A549 (cell line): Measurements from ENCODE around the gene TMEM74B. TPM values are rescaled to one million over a fixed set of nuclear protein-coding genes. Genes with fewer than 3 reads are reported as not detected.
A peak's percentile ranks its signal among the peaks of the same experiment; 100 is the strongest.

Source experiments
- ATAC-seq, 2 experiments: fragments of 200-7000 bp in 1 of 2; fragments of >200 bp in 1 of 2; cut with Nextera tagmentation in 1 of 2; cut with Tn5 transposase in 1 of 2; 3 replicates each; pipeline versions ENCODE4 v1.8.0 to v1.9.1; 2018 to 2020; ENCODE audit warnings: mild to moderate bottlenecking in 1 of 2, moderate library complexity in 1 of 2
- CTCF ChIA-PET: fragments of 300-600 bp; sonication (Branson Sonifier 250); formaldehyde crosslinking; extraction: SDS; loops from one replicate; lab custom pipeline; 2021; ENCODE audit warnings: antibody characterized with exemption, inconsistent platforms; lab: Yijun Ruan, JAX
- POLR2A ChIA-PET: fragments of 350-600 bp; formaldehyde crosslinking; extraction: SDS; loops from one replicate; lab custom pipeline; 2021; ENCODE audit warnings: antibody characterized with exemption, inconsistent platforms; lab: Yijun Ruan, JAX
- DNase-seq, 2 experiments: peaks; one replicate each; pipeline versions ENCODE4 v3.0.0 to v3.0.0-alpha.2; 2011 to 2016; ENCODE audit warnings: low read depth in 1 of 2, low spot score in 1 of 2
- FAIRE-seq: peaks from 2 replicates; lab custom pipeline; 2011; peaks lifted over from hg19 to GRCh38; lab: Jason Lieb, UNC
- H3K27ac ChIP-seq, 2 experiments: fragments of >200 bp; sonication (Bioruptor Twin); formaldehyde crosslinking; 3 replicates each; pipeline ENCODE4 v1.5.1; 2016 to 2017
- H3K4me1 ChIP-seq: fragments of >200 bp; sonication (Bioruptor Twin); formaldehyde crosslinking; 3 replicates; pipeline ENCODE4 v1.6.1; 2016
- H3K4me2 ChIP-seq: fragments of >200 bp; sonication (Bioruptor Twin); formaldehyde crosslinking; 3 replicates; pipeline ENCODE4 v1.6.1; 2016
- H3K4me3 ChIP-seq: fragments of >200 bp; sonication (Bioruptor Twin); formaldehyde crosslinking; 3 replicates; pipeline ENCODE4 v1.5.1; 2016
- H3K9me3 ChIP-seq: fragments of >200 bp; sonication (Bioruptor Twin); formaldehyde crosslinking; 3 replicates; pipeline ENCODE4 v1.6.1; 2016
- CHD2 ChIP-seq: fragments of 150-350 bp; IDR thresholded peaks from 2 replicates; pipeline ENCODE4 v1.6.1; 2014; ENCODE audit warnings: low read length; ENCODE audit not compliant: partially characterized antibody
- CHD4 ChIP-seq: fragments of 200-600 bp; sonication (generic); IDR thresholded peaks from 2 replicates; pipeline ENCODE4 v1.6.1; 2016; ENCODE audit warnings: antibody characterized with exemption, mild to moderate bottlenecking, borderline replicate concordance
- EHMT2 ChIP-seq: fragments of 200-600 bp; sonication (generic); IDR thresholded peaks from 2 replicates; pipeline ENCODE4 v1.6.1; 2016; ENCODE audit warnings: antibody characterized with exemption, low read depth, mild to moderate bottlenecking, moderate library complexity
- FOSB ChIP-seq: fragments of 250-450 bp; sonication (Bioruptor Pico); IDR thresholded peaks from 2 replicates; pipeline ENCODE4 v1.5.0; 2020; ENCODE audit warnings: mild to moderate bottlenecking, moderate library complexity
- GATA3 ChIP-seq: IDR thresholded peaks from 2 replicates; pipeline ENCODE4 v1.6.1; 2012; ENCODE audit warnings: borderline replicate concordance
- HDAC2 ChIP-seq: fragments of 200-600 bp; sonication (generic); IDR thresholded peaks from 2 replicates; pipeline ENCODE4 v1.6.1; 2016
- HES2 ChIP-seq: fragments of >200 bp; sonication (Bioruptor Twin); formaldehyde crosslinking; IDR thresholded peaks from 2 replicates; pipeline ENCODE4 v1.6.1; 2016
- KDM1A ChIP-seq: fragments of 200-600 bp; sonication (generic); IDR thresholded peaks from 2 replicates; pipeline ENCODE4 v1.6.1; 2016; ENCODE audit warnings: low read depth, mild to moderate bottlenecking
- PHF8 ChIP-seq: fragments of 200-600 bp; sonication (generic); IDR thresholded peaks from 2 replicates; pipeline ENCODE4 v1.6.1; 2016; ENCODE audit warnings: low read depth, mild to moderate bottlenecking, antibody characterized with exemption, moderate library complexity, borderline replicate concordance
- RARB ChIP-seq: fragments of 250-450 bp; sonication (Bioruptor Pico); IDR thresholded peaks from 2 replicates; pipeline ENCODE4 v1.8.0; 2021; ENCODE audit warnings: mild to moderate bottlenecking, moderate library complexity
- TP53 ChIP-seq: fragments of 250-450 bp; sonication (Bioruptor Pico); IDR thresholded peaks from 2 replicates; pipeline ENCODE4 v1.5.0; 2021; ENCODE audit warnings: mild to moderate bottlenecking, moderate library complexity
- ZSCAN20 ChIP-seq: fragments of 250-450 bp; sonication (Bioruptor Pico); IDR thresholded peaks from 2 replicates; pipeline ENCODE4 v1.8.0; 2022; ENCODE audit warnings: mild to moderate bottlenecking, moderate library complexity
- WGBS: methylation state at CpG from one replicate; pipeline ENCODE4 v1.1.6; 2017; ENCODE audit errors: missing lambda C conversion rate; 5-methylcytosine and 5-hydroxymethylcytosine counted together
- polyA plus RNA-seq, 4 experiments: library from polyadenylated mRNA; depleted of rRNA in 3 of 4; stranded (reverse); fragments of >200 nt; fragmentation: RNase III in 1 of 4; extraction: RNeasy Plus Mini Kit Qiagen cat#74134 plus additional on column Dnase treatment in 1 of 4; gene quantifications; 2 replicates in 3 of 4; 3 replicates in 1 of 4; pipeline ENCODE4 v1.2.3, GENCODE V29; 2011 to 2017
- TF ChIP-seq, protein P1 (sequence below): IDR thresholded peaks from 2 replicates; pipeline ENCODE4 v1.6.1; 2012
- TF ChIP-seq, protein P2 (sequence below): fragments of 200-600 bp; sonication (generic); IDR thresholded peaks from 2 replicates; pipeline ENCODE4 v1.6.1; 2016; ENCODE audit warnings: antibody characterized with exemption, mild to moderate bottlenecking, moderate library complexity
- TF ChIP-seq, protein P3 (sequence below): fragments of 150-350 bp; IDR thresholded peaks from 2 replicates; pipeline ENCODE4 v1.6.1; 2014; ENCODE audit warnings: low read depth, mild to moderate bottlenecking, low read length
- TF ChIP-seq, protein P4 (sequence below): fragments of 250-450 bp; sonication (Bioruptor Pico); IDR thresholded peaks from 2 replicates; pipeline ENCODE4 v1.5.0; 2021; ENCODE audit warnings: mild to moderate bottlenecking, moderate library complexity, borderline replicate concordance

Gene TMEM74B
- polyA plus RNA-seq, 2 of the 4 experiments (the other 2 are of a cell fraction): 2.9 to 3.4 TPM

DNA sequence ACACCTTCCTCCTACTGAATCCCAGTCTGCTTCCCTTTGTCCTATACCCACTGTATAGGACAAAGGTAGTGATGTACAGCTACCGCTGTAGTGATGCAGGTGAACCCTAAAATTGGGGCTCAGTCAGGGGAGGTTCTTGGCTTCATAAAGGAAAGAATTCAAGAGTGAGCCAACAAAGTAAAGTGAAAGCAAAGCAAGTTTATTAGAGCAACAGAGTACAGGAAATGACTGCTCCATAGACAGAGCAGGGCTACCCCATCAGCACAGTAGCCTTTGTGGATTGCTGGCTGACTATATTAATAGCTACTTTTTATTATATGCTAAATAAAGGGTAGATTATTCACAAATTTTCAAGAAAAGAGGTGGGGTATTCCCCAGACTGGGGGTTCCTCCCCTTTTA, 15.2 kb upstream of the TMEM74B start:
- TF ChIP-seq CHD2 (no peak), ZSCAN20 (CRISPR knock-in tag) (no peak), TP53 (no peak), EHMT2 (no peak), RARB (CRISPR knock-in tag) (no peak), FOSB (no peak), CHD4 (no peak), HDAC2 (no peak), KDM1A (no peak), HES2 (no peak), GATA3 (no peak)
- TF ChIP-seq, protein P1, sequence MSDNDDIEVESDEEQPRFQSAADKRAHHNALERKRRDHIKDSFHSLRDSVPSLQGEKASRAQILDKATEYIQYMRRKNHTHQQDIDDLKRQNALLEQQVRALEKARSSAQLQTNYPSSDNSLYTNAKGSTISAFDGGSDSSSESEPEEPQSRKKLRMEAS: no peak
- TF ChIP-seq, protein P2, sequence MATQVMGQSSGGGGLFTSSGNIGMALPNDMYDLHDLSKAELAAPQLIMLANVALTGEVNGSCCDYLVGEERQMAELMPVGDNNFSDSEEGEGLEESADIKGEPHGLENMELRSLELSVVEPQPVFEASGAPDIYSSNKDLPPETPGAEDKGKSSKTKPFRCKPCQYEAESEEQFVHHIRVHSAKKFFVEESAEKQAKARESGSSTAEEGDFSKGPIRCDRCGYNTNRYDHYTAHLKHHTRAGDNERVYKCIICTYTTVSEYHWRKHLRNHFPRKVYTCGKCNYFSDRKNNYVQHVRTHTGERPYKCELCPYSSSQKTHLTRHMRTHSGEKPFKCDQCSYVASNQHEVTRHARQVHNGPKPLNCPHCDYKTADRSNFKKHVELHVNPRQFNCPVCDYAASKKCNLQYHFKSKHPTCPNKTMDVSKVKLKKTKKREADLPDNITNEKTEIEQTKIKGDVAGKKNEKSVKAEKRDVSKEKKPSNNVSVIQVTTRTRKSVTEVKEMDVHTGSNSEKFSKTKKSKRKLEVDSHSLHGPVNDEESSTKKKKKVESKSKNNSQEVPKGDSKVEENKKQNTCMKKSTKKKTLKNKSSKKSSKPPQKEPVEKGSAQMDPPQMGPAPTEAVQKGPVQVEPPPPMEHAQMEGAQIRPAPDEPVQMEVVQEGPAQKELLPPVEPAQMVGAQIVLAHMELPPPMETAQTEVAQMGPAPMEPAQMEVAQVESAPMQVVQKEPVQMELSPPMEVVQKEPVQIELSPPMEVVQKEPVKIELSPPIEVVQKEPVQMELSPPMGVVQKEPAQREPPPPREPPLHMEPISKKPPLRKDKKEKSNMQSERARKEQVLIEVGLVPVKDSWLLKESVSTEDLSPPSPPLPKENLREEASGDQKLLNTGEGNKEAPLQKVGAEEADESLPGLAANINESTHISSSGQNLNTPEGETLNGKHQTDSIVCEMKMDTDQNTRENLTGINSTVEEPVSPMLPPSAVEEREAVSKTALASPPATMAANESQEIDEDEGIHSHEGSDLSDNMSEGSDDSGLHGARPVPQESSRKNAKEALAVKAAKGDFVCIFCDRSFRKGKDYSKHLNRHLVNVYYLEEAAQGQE: no peak
- TF ChIP-seq, protein P3, sequence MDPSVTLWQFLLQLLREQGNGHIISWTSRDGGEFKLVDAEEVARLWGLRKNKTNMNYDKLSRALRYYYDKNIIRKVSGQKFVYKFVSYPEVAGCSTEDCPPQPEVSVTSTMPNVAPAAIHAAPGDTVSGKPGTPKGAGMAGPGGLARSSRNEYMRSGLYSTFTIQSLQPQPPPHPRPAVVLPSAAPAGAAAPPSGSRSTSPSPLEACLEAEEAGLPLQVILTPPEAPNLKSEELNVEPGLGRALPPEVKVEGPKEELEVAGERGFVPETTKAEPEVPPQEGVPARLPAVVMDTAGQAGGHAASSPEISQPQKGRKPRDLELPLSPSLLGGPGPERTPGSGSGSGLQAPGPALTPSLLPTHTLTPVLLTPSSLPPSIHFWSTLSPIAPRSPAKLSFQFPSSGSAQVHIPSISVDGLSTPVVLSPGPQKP: no peak
- TF ChIP-seq, protein P4, sequence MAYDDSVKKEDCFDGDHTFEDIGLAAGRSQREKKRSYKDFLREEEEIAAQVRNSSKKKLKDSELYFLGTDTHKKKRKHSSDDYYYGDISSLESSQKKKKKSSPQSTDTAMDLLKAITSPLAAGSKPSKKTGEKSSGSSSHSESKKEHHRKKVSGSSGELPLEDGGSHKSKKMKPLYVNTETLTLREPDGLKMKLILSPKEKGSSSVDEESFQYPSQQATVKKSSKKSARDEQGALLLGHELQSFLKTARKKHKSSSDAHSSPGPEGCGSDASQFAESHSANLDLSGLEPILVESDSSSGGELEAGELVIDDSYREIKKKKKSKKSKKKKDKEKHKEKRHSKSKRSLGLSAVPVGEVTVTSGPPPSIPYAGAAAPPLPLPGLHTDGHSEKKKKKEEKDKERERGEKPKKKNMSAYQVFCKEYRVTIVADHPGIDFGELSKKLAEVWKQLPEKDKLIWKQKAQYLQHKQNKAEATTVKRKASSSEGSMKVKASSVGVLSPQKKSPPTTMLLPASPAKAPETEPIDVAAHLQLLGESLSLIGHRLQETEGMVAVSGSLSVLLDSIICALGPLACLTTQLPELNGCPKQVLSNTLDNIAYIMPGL: no peak
- Histone ChIP-seq H3K27ac (no peak overlapping the region), H3K4me1 (no peaks in the 10 kb centered on the region), H3K9me3 (peaks cover 5% of the 10 kb centered on the region; the same call in 2 of the 3 replicates), H3K4me3 (no peak overlapping the region), H3K4me2 (no peak overlapping the region)
- FAIRE-seq (no peak), ATAC-seq (no peak), DNase-seq (no peak)
- CTCF ChIA-PET: interaction anchor here (0.6 to 3.2 kb wide), 5 partner anchors 9 to 382 kb away, joined by 3 to 9 read pairs (median 5); no protein-coding TSS in a partner anchor
- POLR2A ChIA-PET: no interaction called here
- 88% methylated on average over 1 of the region's 1 CpG for WGBS

DNA sequence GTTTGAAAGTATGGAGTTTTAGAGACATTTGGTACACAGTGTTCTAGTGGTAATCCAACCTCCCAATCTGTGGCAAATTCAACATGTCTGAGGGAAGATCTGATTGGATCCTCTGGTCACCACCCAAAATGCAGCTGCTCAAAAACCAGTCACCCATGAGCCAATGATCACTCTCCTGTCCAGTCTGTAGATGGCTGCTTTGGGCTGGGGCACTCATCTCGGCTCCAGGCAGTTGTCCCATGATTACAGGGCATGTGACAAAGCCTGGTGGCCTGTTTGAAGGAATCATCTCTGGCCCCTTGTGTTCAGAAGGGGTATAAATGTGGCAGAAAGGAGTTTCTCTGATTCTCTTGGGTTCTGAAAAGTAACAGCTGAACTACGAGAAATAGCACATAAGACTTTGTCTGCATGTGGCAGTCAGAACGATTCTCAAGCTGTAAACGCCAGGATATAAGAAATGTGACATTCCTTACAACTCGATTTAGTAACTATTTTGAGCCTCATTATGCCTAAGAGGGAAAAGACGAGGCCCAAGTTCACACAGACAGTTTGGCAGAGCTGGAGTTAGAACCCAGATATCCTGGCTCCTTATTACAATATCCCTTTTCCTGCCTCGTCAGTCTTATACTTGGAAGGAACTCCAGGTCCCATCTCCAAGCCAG, 14.6 kb upstream of the TMEM74B start:
- FAIRE-seq: no peak
- CTCF ChIA-PET: interaction anchor here (0.6 to 3.2 kb wide), 4 partner anchors 9 to 381 kb away, joined by 3 to 9 read pairs (median 5); no protein-coding TSS in a partner anchor

More for the DNA sequence above, 14.6 kb upstream of the TMEM74B start:
- ATAC-seq (peak in 1 of 2 experiments; percentile 48; a peak in 2 of 6 replicates), DNase-seq (no peak)
- Histone ChIP-seq H3K4me3 (no peak overlapping the region), H3K4me2 (no peak overlapping the region), H3K27ac (no peak overlapping the region), H3K9me3 (peaks cover 5% of the 10 kb centered on the region; the same call in 2 of the 3 replicates), H3K4me1 (no peaks in the 10 kb centered on the region)
- POLR2A ChIA-PET: no interaction called here
- WGBS: 29% methylated on average over 7 of the region's 7 CpGs
- TF ChIP-seq EHMT2 (no peak), PHF8 (no peak)
